GM20431 (cell line): Measurements from ENCODE around the gene ZC3H18.

ENCODE experiments used
- in situ Hi-C: fragments of 300-500 bp; cut with MseI, MboI; formaldehyde crosslinking; loops from one replicate; pipeline ENCODE4 v1.15.0; 2020; ENCODE audit warnings: low sequenced_read_pairs; ENCODE audit not compliant: unreplicated experiment

Gene ZC3H18

GRCh38 chr16:88548131-88548874 lies 21.9 kb upstream of the ZC3H18 start:
- in situ Hi-C loops, result no loop called here

- in situ Hi-C loops, result no loop called here
Measured at GRCh38 chr16:88548985-88549384, 21.2 kb upstream of the ZC3H18 start.

- in situ Hi-C loops, result loop anchor here (10.0 kb wide), 1 partner anchor 105 kb away; no protein-coding TSS in a partner anchor
Measured at GRCh38 chr16:88549671-88550245, 20.4 kb upstream of the ZC3H18 start.

- in situ Hi-C loops, result loop anchor here (10.0 kb wide), 1 partner anchor 105 kb away; no protein-coding TSS in a partner anchor
Measured at GRCh38 chr16:88550246-88550661, 19.9 kb upstream of the ZC3H18 start.

- in situ Hi-C loops, result loop anchor here (10.0 kb wide), 1 partner anchor 107 kb away; no protein-coding TSS in a partner anchor
Measured at GRCh38 chr16:88552166-88552565, 18.0 kb upstream of the ZC3H18 start.

- in situ Hi-C loops, result loop anchor here (10.0 kb wide), 1 partner anchor 108 kb away; no protein-coding TSS in a partner anchor
Measured at GRCh38 chr16:88552815-88553214, 17.4 kb upstream of the ZC3H18 start.

GRCh38 chr16:88553739-88554138 lies 16.5 kb upstream of the ZC3H18 start:
- in situ Hi-C loops, result loop anchor here (10.0 kb wide), 1 partner anchor 109 kb away; no protein-coding TSS in a partner anchor

- in situ Hi-C loops, result loop anchor here (10.0 kb wide), 1 partner anchor 110 kb away; no protein-coding TSS in a partner anchor
Measured at GRCh38 chr16:88554711-88555264, 15.4 kb upstream of the ZC3H18 start.

GRCh38 chr16:88556294-88556988 lies 13.8 kb upstream of the ZC3H18 start:
- in situ Hi-C loops, result loop anchor here (10.0 kb wide), 1 partner anchor 112 kb away; no protein-coding TSS in a partner anchor

- in situ Hi-C loops, result loop anchor here (10.0 kb wide), 1 partner anchor 114 kb away; no protein-coding TSS in a partner anchor
Measured at GRCh38 chr16:88558457-88559442, 11.5 kb upstream of the ZC3H18 start.

GRCh38 chr16:88560714-88561484 lies 9.3 kb upstream of the ZC3H18 start:
- in situ Hi-C loops, result no loop called here

GRCh38 chr16:88561485-88562359 lies 8.5 kb upstream of the ZC3H18 start:
- in situ Hi-C loops, result no loop called here

GRCh38 chr16:88566158-88566557 lies 4.0 kb upstream of the ZC3H18 start:
- in situ Hi-C loops, result no loop called here

- in situ Hi-C loops, result no loop called here
Measured at GRCh38 chr16:88568710-88569613, 1.2 kb upstream of the ZC3H18 start.

- in situ Hi-C loops, result no loop called here
Measured at GRCh38 chr16:88569614-88569984, 604 bp upstream of the ZC3H18 start.

- in situ Hi-C loops, result no loop called here
Measured at GRCh38 chr16:88570691-88571092, 489 bp downstream of the ZC3H18 start.

GRCh38 chr16:88575251-88575650 lies 5.0 kb downstream of the ZC3H18 start:
- in situ Hi-C loops, result no loop called here
